ENCODE measurements around the gene DDN.

DNA sequence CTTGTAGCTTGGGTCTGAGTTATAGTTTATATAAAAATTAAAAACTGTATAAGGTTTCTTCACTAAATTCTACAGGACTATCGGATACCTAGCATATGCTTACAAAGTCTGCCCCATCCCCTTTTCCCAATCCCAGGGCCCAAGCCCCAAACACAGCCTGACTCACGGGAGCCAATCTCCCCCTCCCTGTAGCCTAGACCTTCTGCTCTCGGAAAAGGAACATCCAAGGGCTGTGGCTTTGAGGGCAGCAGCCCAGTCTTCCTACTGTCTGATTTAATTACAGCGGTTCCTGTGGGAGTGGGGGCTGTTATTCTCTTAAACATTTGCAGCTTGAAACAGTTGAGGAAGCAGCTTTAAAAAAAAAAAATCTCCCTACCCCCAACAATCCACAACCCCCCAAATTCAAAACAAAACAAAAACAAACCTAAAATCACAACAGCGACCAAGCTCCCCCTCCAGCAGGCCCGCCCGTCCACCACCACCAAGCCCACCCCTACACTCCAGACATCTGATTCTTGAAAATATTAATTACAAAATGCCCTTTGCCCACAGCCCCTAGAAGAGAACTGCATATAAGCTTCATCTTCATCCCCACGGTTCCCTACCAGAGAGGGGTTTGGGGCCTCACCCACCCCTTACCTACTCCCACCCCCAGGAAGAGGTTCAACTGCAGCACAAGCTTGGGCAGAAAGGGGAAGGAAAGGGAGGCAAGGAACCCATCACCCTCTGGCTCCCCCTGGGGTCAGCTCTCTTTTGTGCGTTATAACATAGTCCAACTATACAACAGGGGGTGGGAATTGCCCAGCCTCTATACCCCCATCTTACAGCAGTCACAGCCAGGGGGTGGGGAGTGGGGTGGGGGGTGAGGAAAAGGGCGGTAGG is 20.5 kb upstream of the DDN start:
- TF ChIP-seq, protein P1, sequence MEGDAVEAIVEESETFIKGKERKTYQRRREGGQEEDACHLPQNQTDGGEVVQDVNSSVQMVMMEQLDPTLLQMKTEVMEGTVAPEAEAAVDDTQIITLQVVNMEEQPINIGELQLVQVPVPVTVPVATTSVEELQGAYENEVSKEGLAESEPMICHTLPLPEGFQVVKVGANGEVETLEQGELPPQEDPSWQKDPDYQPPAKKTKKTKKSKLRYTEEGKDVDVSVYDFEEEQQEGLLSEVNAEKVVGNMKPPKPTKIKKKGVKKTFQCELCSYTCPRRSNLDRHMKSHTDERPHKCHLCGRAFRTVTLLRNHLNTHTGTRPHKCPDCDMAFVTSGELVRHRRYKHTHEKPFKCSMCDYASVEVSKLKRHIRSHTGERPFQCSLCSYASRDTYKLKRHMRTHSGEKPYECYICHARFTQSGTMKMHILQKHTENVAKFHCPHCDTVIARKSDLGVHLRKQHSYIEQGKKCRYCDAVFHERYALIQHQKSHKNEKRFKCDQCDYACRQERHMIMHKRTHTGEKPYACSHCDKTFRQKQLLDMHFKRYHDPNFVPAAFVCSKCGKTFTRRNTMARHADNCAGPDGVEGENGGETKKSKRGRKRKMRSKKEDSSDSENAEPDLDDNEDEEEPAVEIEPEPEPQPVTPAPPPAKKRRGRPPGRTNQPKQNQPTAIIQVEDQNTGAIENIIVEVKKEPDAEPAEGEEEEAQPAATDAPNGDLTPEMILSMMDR (IDR thresholded peaks at IDR 0.05) = peak in 1 of 6 experiments; percentile 30
- TF ChIP-seq POLR2A (IDR thresholded peaks at IDR 0.05) = no peak

All from Peyer's patch (tissue), 4 donors.